ENCODE measurements around the gene PSORS1C1.
"Not testable (repeated sequence)": the region's sequence is repeated elsewhere in the genome, so short reads cannot be mapped to it uniquely, and the experiment has no call there.

The PSORS1C1 gene

GRCh38 chr6:31158863-31159855, 44.6 kb downstream of the PSORS1C1 start:
- no peaks in the 10 kb centered on the region for H3K9me3 ChIP-seq (ENCODE audit: control insufficient read depth, low read length)
- peak overlapping the region; percentile 74 for H3K4me3 ChIP-seq (ENCODE audit: extremely low read depth, insufficient read depth, low read length, poor library complexity, severe bottlenecking)
- H3K36me3 ChIP-seq (ENCODE audit: control insufficient read depth, insufficient read depth, low read length) = peaks cover 48% of the 10 kb centered on the region
- 15 to 17% methylated on average over 30 to 31 of the region's 35 CpGs for WGBS, 2 experiments (ENCODE audit: insufficient coverage in 2 of 2)
- H3K27ac ChIP-seq (ENCODE audit: low read depth, low read length, severe bottlenecking) = no peak overlapping the region
- H3K4me1 ChIP-seq (ENCODE audit: control insufficient read depth, insufficient read depth, low read length, poor library complexity, severe bottlenecking) = peaks cover 5% of the 10 kb centered on the region

- no peak overlapping the region for H3K27ac ChIP-seq (ENCODE audit: low read depth, low read length, severe bottlenecking)
- H3K36me3 ChIP-seq (ENCODE audit: control insufficient read depth, insufficient read depth, low read length) = peaks cover 28% of the 10 kb centered on the region
- 94 to 95% methylated on average over 16 to 17 of the region's 19 CpGs for WGBS, 2 experiments (ENCODE audit: insufficient coverage in 2 of 2)
- peaks cover 5% of the 10 kb centered on the region for H3K4me1 ChIP-seq (ENCODE audit: control insufficient read depth, insufficient read depth, low read length, poor library complexity, severe bottlenecking)
- no peak overlapping the region for H3K4me3 ChIP-seq (ENCODE audit: extremely low read depth, insufficient read depth, low read length, poor library complexity, severe bottlenecking)
- no peaks in the 10 kb centered on the region for H3K9me3 ChIP-seq (ENCODE audit: control insufficient read depth, low read length)
Measured at GRCh38 chr6:31161216-31162126, 46.9 kb downstream of the PSORS1C1 start.

GRCh38 chr6:31162463-31163165, 48.0 kb downstream of the PSORS1C1 start:
- no peak overlapping the region for H3K4me3 ChIP-seq (ENCODE audit: extremely low read depth, insufficient read depth, low read length, poor library complexity, severe bottlenecking)
- H3K27ac ChIP-seq (ENCODE audit: low read depth, low read length, severe bottlenecking) = no peak overlapping the region
- no peaks in the 10 kb centered on the region for H3K9me3 ChIP-seq (ENCODE audit: control insufficient read depth, low read length)
- no peaks in the 10 kb centered on the region for H3K4me1 ChIP-seq (ENCODE audit: control insufficient read depth, insufficient read depth, low read length, poor library complexity, severe bottlenecking)
- peaks cover 24% of the 10 kb centered on the region for H3K36me3 ChIP-seq (ENCODE audit: control insufficient read depth, insufficient read depth, low read length)
- 84 to 87% methylated on average over 11 of the region's 13 CpGs for WGBS, 2 experiments (ENCODE audit: insufficient coverage in 2 of 2)

- H3K9me3 ChIP-seq (ENCODE audit: control insufficient read depth, low read length) = no peaks in the 10 kb centered on the region
- peaks cover 4% of the 10 kb centered on the region for H3K4me1 ChIP-seq (ENCODE audit: control insufficient read depth, insufficient read depth, low read length, poor library complexity, severe bottlenecking)
- no peak overlapping the region for H3K27ac ChIP-seq (ENCODE audit: low read depth, low read length, severe bottlenecking)
- no peak overlapping the region for H3K4me3 ChIP-seq (ENCODE audit: extremely low read depth, insufficient read depth, low read length, poor library complexity, severe bottlenecking)
- H3K36me3 ChIP-seq (ENCODE audit: control insufficient read depth, insufficient read depth, low read length) = peaks cover 24% of the 10 kb centered on the region
Measured at GRCh38 chr6:31163922-31164321, 49.3 kb downstream of the PSORS1C1 start.

GRCh38 chr6:31164475-31165063, 50.0 kb downstream of the PSORS1C1 start:
- H3K4me1 ChIP-seq (ENCODE audit: control insufficient read depth, insufficient read depth, low read length, poor library complexity, severe bottlenecking); H3K4me3 ChIP-seq (ENCODE audit: extremely low read depth, insufficient read depth, low read length, poor library complexity, severe bottlenecking); H3K9me3 ChIP-seq (ENCODE audit: control insufficient read depth, low read length); H3K27ac ChIP-seq (ENCODE audit: low read depth, low read length, severe bottlenecking): not testable (repeated sequence)
- WGBS, 2 experiments (ENCODE audit: insufficient coverage in 2 of 2) = 97 to 100% methylated on average over 1 to 7 of the region's 9 CpGs
- H3K36me3 ChIP-seq (ENCODE audit: control insufficient read depth, insufficient read depth, low read length) = peaks cover 24% of the 10 kb centered on the region

- H3K4me1 ChIP-seq (ENCODE audit: control insufficient read depth, insufficient read depth, low read length, poor library complexity, severe bottlenecking); H3K9me3 ChIP-seq (ENCODE audit: control insufficient read depth, low read length); H3K27ac ChIP-seq (ENCODE audit: low read depth, low read length, severe bottlenecking); H3K4me3 ChIP-seq (ENCODE audit: extremely low read depth, insufficient read depth, low read length, poor library complexity, severe bottlenecking): not testable (repeated sequence)
- H3K36me3 ChIP-seq (ENCODE audit: control insufficient read depth, insufficient read depth, low read length) = peaks cover 24% of the 10 kb centered on the region
- WGBS, 2 experiments (ENCODE audit: insufficient coverage in 2 of 2) = 82% methylated on average over 7 of the region's 17 CpGs; no CpG with 5 or more reads in 1 of the 2 experiments
Measured at GRCh38 chr6:31165064-31165832, 50.6 kb downstream of the PSORS1C1 start.

GRCh38 chr6:31165986-31166385, 51.4 kb downstream of the PSORS1C1 start:
- Histone ChIP-seq H3K4me3 (ENCODE audit: extremely low read depth, insufficient read depth, low read length, poor library complexity, severe bottlenecking) (no peak overlapping the region), H3K4me1 (ENCODE audit: control insufficient read depth, insufficient read depth, low read length, poor library complexity, severe bottlenecking) (peaks cover 4% of the 10 kb centered on the region), H3K27ac (ENCODE audit: low read depth, low read length, severe bottlenecking) (no peak overlapping the region), H3K9me3 (ENCODE audit: control insufficient read depth, low read length) (no peaks in the 10 kb centered on the region), H3K36me3 (ENCODE audit: control insufficient read depth, insufficient read depth, low read length) (peaks cover 24% of the 10 kb centered on the region)
- 84 to 89% methylated on average over 3 to 4 of the region's 5 CpGs for WGBS, 2 experiments (ENCODE audit: insufficient coverage in 2 of 2)

- peaks cover 2% of the 10 kb centered on the region for H3K36me3 ChIP-seq (ENCODE audit: control insufficient read depth, insufficient read depth, low read length)
- no peak overlapping the region for H3K27ac ChIP-seq (ENCODE audit: low read depth, low read length, severe bottlenecking)
- no peaks in the 10 kb centered on the region for H3K9me3 ChIP-seq (ENCODE audit: control insufficient read depth, low read length)
- no peak overlapping the region for H3K4me3 ChIP-seq (ENCODE audit: extremely low read depth, insufficient read depth, low read length, poor library complexity, severe bottlenecking)
- H3K4me1 ChIP-seq (ENCODE audit: control insufficient read depth, insufficient read depth, low read length, poor library complexity, severe bottlenecking) = peaks cover 22% of the 10 kb centered on the region
- WGBS, 2 experiments (ENCODE audit: insufficient coverage in 2 of 2) = 27 to 32% methylated on average over 3 of the region's 3 CpGs
Measured at GRCh38 chr6:31168606-31169005, 54.0 kb downstream of the PSORS1C1 start.

GRCh38 chr6:31169123-31169857, 54.7 kb downstream of the PSORS1C1 start:
- H3K36me3 ChIP-seq (ENCODE audit: control insufficient read depth, insufficient read depth, low read length) = no peaks in the 10 kb centered on the region
- H3K4me1 ChIP-seq (ENCODE audit: control insufficient read depth, insufficient read depth, low read length, poor library complexity, severe bottlenecking) = peaks cover 23% of the 10 kb centered on the region
- H3K4me3 ChIP-seq (ENCODE audit: extremely low read depth, insufficient read depth, low read length, poor library complexity, severe bottlenecking) = no peak overlapping the region
- WGBS, 2 experiments (ENCODE audit: insufficient coverage in 2 of 2) = 20 to 29% methylated on average over 8 of the region's 10 CpGs
- no peak overlapping the region for H3K27ac ChIP-seq (ENCODE audit: low read depth, low read length, severe bottlenecking)
- H3K9me3 ChIP-seq (ENCODE audit: control insufficient read depth, low read length) = no peaks in the 10 kb centered on the region
